Rectal smooth muscle tissue (tissue), 1 donor: ENCODE measurements around the gene ZNF425.
"Not testable (repeated sequence)": the region's sequence is repeated elsewhere in the genome, so short reads cannot be mapped to it uniquely, and the experiment has no call there.

Experiments
- H3K27ac ChIP-seq: one replicate; pipeline ENCODE4 v1.7.0; 2013; ENCODE audit warnings: low read depth, low read length, inconsistent platforms
- H3K27me3 ChIP-seq: one replicate; pipeline ENCODE4 v1.7.0; 2013; ENCODE audit warnings: low read length; ENCODE audit not compliant: control insufficient read depth, insufficient read depth
- H3K36me3 ChIP-seq: one replicate; pipeline ENCODE4 v1.7.0; 2013; ENCODE audit warnings: low read length; ENCODE audit not compliant: control insufficient read depth, insufficient read depth
- H3K4me1 ChIP-seq: one replicate; pipeline ENCODE4 v1.7.0; 2013; ENCODE audit warnings: low read length; ENCODE audit not compliant: control insufficient read depth, insufficient read depth
- H3K4me3 ChIP-seq: one replicate; pipeline ENCODE4 v1.7.0; 2013; ENCODE audit warnings: low read length
- H3K9ac ChIP-seq: one replicate; pipeline ENCODE4 v1.7.0; 2013; ENCODE audit warnings: low read length

Gene ZNF425

GRCh38 chr7:149084407-149084806 lies 41.7 kb downstream of the ZNF425 start:
- Histone ChIP-seq H3K9ac (no peak overlapping the region), H3K36me3 (no peaks in the 10 kb centered on the region), H3K4me1 (no peaks in the 10 kb centered on the region), H3K27ac (no peak overlapping the region), H3K27me3 (no peaks in the 10 kb centered on the region), H3K4me3 (no peak overlapping the region)

- Histone ChIP-seq H3K36me3 (no peaks in the 10 kb centered on the region), H3K4me1 (no peaks in the 10 kb centered on the region), H3K4me3 (no peak overlapping the region), H3K9ac (no peak overlapping the region), H3K27ac (no peak overlapping the region), H3K27me3 (no peaks in the 10 kb centered on the region)
Observed at GRCh38 chr7:149081914-149082313, 44.2 kb downstream of the ZNF425 start.

- no peaks in the 10 kb centered on the region for H3K4me1 ChIP-seq
- no peaks in the 10 kb centered on the region for H3K27me3 ChIP-seq
- H3K4me3 ChIP-seq: no peak overlapping the region
- H3K36me3 ChIP-seq: no peaks in the 10 kb centered on the region
- H3K9ac ChIP-seq: no peak overlapping the region
- H3K27ac ChIP-seq: no peak overlapping the region
Observed at GRCh38 chr7:149077594-149077993, 48.5 kb downstream of the ZNF425 start.

GRCh38 chr7:149075286-149075685 lies 50.8 kb downstream of the ZNF425 start:
- Histone ChIP-seq H3K36me3 (peaks cover 11% of the 10 kb centered on the region), H3K4me1 (no peaks in the 10 kb centered on the region), H3K27me3 (no peaks in the 10 kb centered on the region), H3K9ac (no peak overlapping the region), H3K27ac (no peak overlapping the region), H3K4me3 (no peak overlapping the region)

GRCh38 chr7:149074116-149074885 lies 51.8 kb downstream of the ZNF425 start:
- Histone ChIP-seq H3K4me1 (no peaks in the 10 kb centered on the region), H3K27me3 (no peaks in the 10 kb centered on the region), H3K4me3 (no peak overlapping the region), H3K27ac (no peak overlapping the region), H3K9ac (no peak overlapping the region), H3K36me3 (peaks cover 12% of the 10 kb centered on the region)

- Histone ChIP-seq H3K27ac (no peak overlapping the region), H3K4me1 (no peaks in the 10 kb centered on the region), H3K4me3 (no peak overlapping the region), H3K27me3 (no peaks in the 10 kb centered on the region), H3K9ac (no peak overlapping the region), H3K36me3 (peaks cover 12% of the 10 kb centered on the region)
Observed at GRCh38 chr7:149072438-149072775, 53.7 kb downstream of the ZNF425 start.

- Histone ChIP-seq H3K4me3 (no peak overlapping the region), H3K4me1 (no peaks in the 10 kb centered on the region), H3K36me3 (peaks cover 12% of the 10 kb centered on the region), H3K27ac (no peak overlapping the region), H3K9ac (no peak overlapping the region), H3K27me3 (no peaks in the 10 kb centered on the region)
Observed at GRCh38 chr7:149071641-149072437, 54.3 kb downstream of the ZNF425 start.

GRCh38 chr7:149071182-149071635 lies 54.9 kb downstream of the ZNF425 start:
- peaks cover 12% of the 10 kb centered on the region for H3K36me3 ChIP-seq
- H3K4me1 ChIP-seq: no peaks in the 10 kb centered on the region
- H3K27ac ChIP-seq: no peak overlapping the region
- H3K9ac ChIP-seq: no peak overlapping the region
- no peak overlapping the region for H3K4me3 ChIP-seq
- no peaks in the 10 kb centered on the region for H3K27me3 ChIP-seq

- H3K4me3 ChIP-seq: no peak overlapping the region
- no peaks in the 10 kb centered on the region for H3K4me1 ChIP-seq
- H3K36me3 ChIP-seq: peaks cover 12% of the 10 kb centered on the region
- no peak overlapping the region for H3K9ac ChIP-seq
- H3K27ac ChIP-seq: no peak overlapping the region
- no peaks in the 10 kb centered on the region for H3K27me3 ChIP-seq
Observed at GRCh38 chr7:149070372-149071125, 55.6 kb downstream of the ZNF425 start.

- H3K27me3 ChIP-seq: no peaks in the 10 kb centered on the region
- H3K27ac ChIP-seq: no peak overlapping the region
- H3K36me3 ChIP-seq: peaks cover 12% of the 10 kb centered on the region
- no peak overlapping the region for H3K9ac ChIP-seq
- H3K4me3 ChIP-seq: no peak overlapping the region
- H3K4me1 ChIP-seq: no peaks in the 10 kb centered on the region
Observed at GRCh38 chr7:149067869-149068268, 58.3 kb downstream of the ZNF425 start.

- Histone ChIP-seq H3K9ac (no peak overlapping the region), H3K4me1 (no peaks in the 10 kb centered on the region), H3K27ac (no peak overlapping the region), H3K27me3 (no peaks in the 10 kb centered on the region), H3K4me3 (no peak overlapping the region), H3K36me3 (no peaks in the 10 kb centered on the region)
Observed at GRCh38 chr7:149063476-149063875, 62.6 kb downstream of the ZNF425 start.

- H3K36me3 ChIP-seq, H3K9ac ChIP-seq, H3K27ac ChIP-seq, H3K4me3 ChIP-seq, H3K27me3 ChIP-seq, H3K4me1 ChIP-seq: not testable (repeated sequence)
Observed at GRCh38 chr7:149062217-149062899, 63.8 kb downstream of the ZNF425 start.
